ENCODE results near the gene CST7.

DNA sequence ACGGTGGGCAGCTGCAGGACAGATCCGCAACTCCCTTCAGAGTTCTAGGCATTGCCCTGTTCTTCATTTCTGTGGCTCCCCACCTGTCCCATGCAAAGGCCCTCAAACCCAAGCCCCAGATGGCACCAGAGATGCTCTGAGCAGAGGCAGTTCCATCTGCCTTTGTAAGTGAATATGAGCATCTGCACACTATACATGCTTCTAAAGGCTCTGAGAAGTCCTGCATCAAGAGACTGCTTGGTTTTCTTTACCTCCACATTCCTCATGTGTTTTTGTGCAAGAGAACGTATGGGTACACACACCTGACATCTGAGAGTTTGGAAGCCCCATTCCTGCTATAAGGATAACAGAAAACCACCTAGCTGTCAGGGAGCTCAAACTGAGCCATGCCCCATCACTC is 14.4 kb upstream of the CST7 start:
- TF ChIP-seq EZH2 (IDR thresholded peaks at IDR 0.05) (no peak), POLR2AphosphoS5 (IDR thresholded peaks at IDR 0.05; ENCODE audit: borderline replicate concordance, low read depth, low read length) (no peak)
